ENCODE results near the gene NTRK3. TPM values are rescaled to one million over a fixed set of nuclear protein-coding genes. Genes with fewer than 3 reads are reported as not detected.

Gene NTRK3
- total RNA-seq, 1 donor from 2014 or later, result not detected

GRCh38 chr15:87949575-87950223 is 306.8 kb downstream of the NTRK3 start:
- TF ChIP-seq CTCF (conservative IDR thresholded peaks at IDR 0.05; ENCODE audit: low read depth, low read length), result no peak
- no peak for DNase-seq (ENCODE audit: low read depth)

GRCh38 chr15:87949151-87949574 is 307.4 kb downstream of the NTRK3 start:
- TF ChIP-seq CTCF (conservative IDR thresholded peaks at IDR 0.05; ENCODE audit: low read depth, low read length), result no peak
- no peak for DNase-seq (ENCODE audit: low read depth)
- H3K4me3 ChIP-seq (ENCODE audit: low read depth, low read length), result no peak overlapping the region

More at GRCh38 chr15:87949575-87950223, 306.8 kb downstream of the NTRK3 start:
- H3K4me3 ChIP-seq (ENCODE audit: low read depth, low read length), result no peak overlapping the region

GRCh38 chr15:87947560-87947959 is 309.0 kb downstream of the NTRK3 start:
- no peak for TF ChIP-seq CTCF (conservative IDR thresholded peaks at IDR 0.05; ENCODE audit: low read depth, low read length)
- DNase-seq (ENCODE audit: low read depth), result no peak
- no peak overlapping the region for H3K4me3 ChIP-seq (ENCODE audit: low read depth, low read length)

GRCh38 chr15:87945246-87945645 is 311.3 kb downstream of the NTRK3 start:
- no peak for TF ChIP-seq CTCF (conservative IDR thresholded peaks at IDR 0.05; ENCODE audit: low read depth, low read length)
- DNase-seq (ENCODE audit: low read depth), result no peak

GRCh38 chr15:87944691-87945090 is 311.8 kb downstream of the NTRK3 start:
- H3K4me3 ChIP-seq (ENCODE audit: low read depth, low read length), result no peak overlapping the region
- TF ChIP-seq CTCF (conservative IDR thresholded peaks at IDR 0.05; ENCODE audit: low read depth, low read length), result no peak
- no peak for DNase-seq (ENCODE audit: low read depth)

More at GRCh38 chr15:87945246-87945645, 311.3 kb downstream of the NTRK3 start:
- H3K4me3 ChIP-seq (ENCODE audit: low read depth, low read length), result no peak overlapping the region

GRCh38 chr15:87944050-87944449 is 312.5 kb downstream of the NTRK3 start:
- no peak for DNase-seq (ENCODE audit: low read depth)
- no peak for TF ChIP-seq CTCF (conservative IDR thresholded peaks at IDR 0.05; ENCODE audit: low read depth, low read length)
- no peak overlapping the region for H3K4me3 ChIP-seq (ENCODE audit: low read depth, low read length)

GRCh38 chr15:87943626-87944025 is 312.9 kb downstream of the NTRK3 start:
- DNase-seq (ENCODE audit: low read depth), result no peak
- no peak for TF ChIP-seq CTCF (conservative IDR thresholded peaks at IDR 0.05; ENCODE audit: low read depth, low read length)
- no peak overlapping the region for H3K4me3 ChIP-seq (ENCODE audit: low read depth, low read length)

All from epithelial cell of proximal tubule (primary cell).